Kidney epithelial cell (primary cell): ENCODE measurements around the gene PPT2. TPM values are rescaled to one million over a fixed set of nuclear protein-coding genes. Genes with fewer than 3 reads are reported as not detected.
"Not testable (repeated sequence)": the region's sequence is repeated elsewhere in the genome, so short reads cannot be mapped to it uniquely, and the experiment has no call there.

Experiments used
- DNase-seq: peaks from one replicate; pipeline ENCODE4 v3.0.0-alpha.2; 2010; ENCODE audit warnings: low read depth
- H3K27me3 ChIP-seq: 2 replicates; pipeline ENCODE4 v1.6.0; 2011; ENCODE audit warnings: low read length; ENCODE audit not compliant: control insufficient read depth, insufficient read depth
- H3K36me3 ChIP-seq: 2 replicates; pipeline ENCODE4 v1.5.1; 2011; ENCODE audit warnings: low read length; ENCODE audit not compliant: control insufficient read depth, insufficient read depth
- H3K4me3 ChIP-seq: 2 replicates; pipeline ENCODE4 v1.5.1; 2011; ENCODE audit warnings: low read depth, mild to moderate bottlenecking, control low read depth, low read length
- CTCF ChIP-seq: IDR thresholded peaks from 2 replicates; pipeline ENCODE4 v1.5.1; 2011; ENCODE audit warnings: mild to moderate bottlenecking, moderate library complexity, low read length, control low read depth, inconsistent platforms; ENCODE audit not compliant: insufficient read depth, poor library complexity, severe bottlenecking
- total RNA-seq: library from RNA; depleted of rRNA; stranded (reverse); fragments of >200 nt; gene quantifications from 2 replicates; pipeline ENCODE4 v1.2.3, GENCODE V29; 2015

PPT2 gene
- total RNA-seq, 1 donor from 2014 or later: 12.9 TPM

GRCh38 chr6:32187009-32187709 lies 33.2 kb downstream of the PPT2 start:
- Histone ChIP-seq H3K27me3 (no peaks in the 10 kb centered on the region), H3K4me3 (no peak overlapping the region), H3K36me3 (no peaks in the 10 kb centered on the region)
- no peak for TF ChIP-seq CTCF
- no peak for DNase-seq

- H3K27me3 ChIP-seq, H3K36me3 ChIP-seq, DNase-seq, H3K4me3 ChIP-seq: not testable (repeated sequence)
These were observed 33.9 kb downstream of the PPT2 start for GRCh38 chr6:32187725-32188380.

GRCh38 chr6:32188381-32189068 lies 34.6 kb downstream of the PPT2 start:
- DNase-seq: no peak
- no peaks in the 10 kb centered on the region for H3K36me3 ChIP-seq
- peak overlapping the region; percentile 71 for H3K4me3 ChIP-seq
- H3K27me3 ChIP-seq: no peaks in the 10 kb centered on the region
- TF ChIP-seq CTCF: no peak

DNA sequence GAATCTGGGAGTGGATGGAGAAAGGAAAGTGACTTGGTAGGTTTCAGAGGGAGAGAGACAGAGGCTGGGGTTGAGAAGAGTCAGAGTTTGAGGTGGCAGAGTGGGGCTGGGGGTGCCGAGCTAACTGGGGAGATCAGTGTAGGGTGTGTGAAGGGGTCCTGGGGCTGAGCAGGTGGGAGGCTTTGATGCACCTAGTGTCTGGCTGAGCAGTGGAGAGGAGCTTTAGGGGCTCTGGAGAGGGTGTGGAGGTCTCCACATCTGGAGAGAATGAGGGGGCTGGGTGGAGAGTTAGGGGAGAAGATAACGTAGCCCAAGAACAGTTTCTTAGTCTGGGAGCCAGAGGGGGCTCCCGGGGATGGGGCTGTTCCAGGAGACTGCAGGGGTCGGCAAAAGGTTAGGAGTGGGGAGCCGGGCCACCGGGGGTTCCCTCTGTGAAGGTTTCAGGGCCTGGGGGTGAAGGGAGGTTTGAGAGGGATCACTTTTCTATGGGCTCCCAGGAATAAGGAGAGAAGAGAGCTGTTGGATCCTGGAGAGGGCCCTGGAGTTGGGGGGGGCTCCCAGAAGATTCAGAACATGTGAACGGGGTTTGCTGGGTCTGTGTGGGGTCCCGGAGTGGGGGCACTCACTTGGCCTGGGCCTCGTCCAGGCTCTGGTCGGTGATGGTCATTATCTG lies 35.3 kb downstream of the PPT2 start:
- Histone ChIP-seq H3K36me3 (no peaks in the 10 kb centered on the region), H3K27me3 (no peaks in the 10 kb centered on the region), H3K4me3 (peak overlapping the region; percentile 71)
- no peak for TF ChIP-seq CTCF
- DNase-seq: no peak

- Histone ChIP-seq H3K27me3 (no peaks in the 10 kb centered on the region), H3K4me3 (peak overlapping the region; percentile 71), H3K36me3 (no peaks in the 10 kb centered on the region)
- TF ChIP-seq CTCF: no peak
- DNase-seq: no peak
These were observed 35.8 kb downstream of the PPT2 start for GRCh38 chr6:32189742-32190053.
